Measurements from ENCODE around the gene CPA2. TPM values are rescaled to one million over a fixed set of nuclear protein-coding genes. Genes with fewer than 3 reads are reported as not detected.

CPA2 gene
- total RNA-seq, 3 donors from 2014 or later, result 0.22 to 2.6 (median 2.1) TPM

GRCh38 chr7:130273081-130273932, 6.6 kb downstream of the CPA2 start:
- intact Hi-C loops (cut with DNase I, micrococcal nuclease), result no loop called here
- DNase-seq, result peak in 1 of 3 donors; percentile 42
- Histone ChIP-seq H3K36me3 (ENCODE audit: low read depth) (no peaks in the 10 kb centered on the region), H3K4me1 (ENCODE audit: low read depth) (no peaks in the 10 kb centered on the region), H3K9me3 (no peaks in the 10 kb centered on the region), H3K4me3 (no peak overlapping the region)
- no peak for TF ChIP-seq CTCF (IDR thresholded peaks at IDR 0.05)
- ATAC-seq, result peak; percentile 13

- Histone ChIP-seq H3K4me3 (no peak overlapping the region), H3K4me1 (ENCODE audit: low read depth) (no peaks in the 10 kb centered on the region), H3K9me3 (no peaks in the 10 kb centered on the region), H3K36me3 (ENCODE audit: low read depth) (no peaks in the 10 kb centered on the region)
- DNase-seq (peak in 1 of 3 donors; percentile 13), ATAC-seq (no peak)
- intact Hi-C loops (cut with DNase I, micrococcal nuclease), result no loop called here
- no peak for TF ChIP-seq CTCF (IDR thresholded peaks at IDR 0.05)
These were observed 7.2 kb downstream of the CPA2 start for GRCh38 chr7:130273933-130274255.

GRCh38 chr7:130274296-130274695, 7.6 kb downstream of the CPA2 start:
- Histone ChIP-seq H3K9me3 (no peaks in the 10 kb centered on the region), H3K4me3 (no peak overlapping the region), H3K36me3 (ENCODE audit: low read depth) (no peaks in the 10 kb centered on the region), H3K4me1 (ENCODE audit: low read depth) (no peaks in the 10 kb centered on the region)
- no peak for TF ChIP-seq CTCF (IDR thresholded peaks at IDR 0.05)
- intact Hi-C loops (cut with DNase I, micrococcal nuclease), result no loop called here
- ATAC-seq, result no peak
- DNase-seq, result no peak

GRCh38 chr7:130274983-130275591, 8.4 kb downstream of the CPA2 start:
- DNase-seq, result no peak
- no peaks in the 10 kb centered on the region for H3K4me1 ChIP-seq (ENCODE audit: low read depth)
- TF ChIP-seq CTCF (IDR thresholded peaks at IDR 0.05), result no peak
- H3K9me3 ChIP-seq, result no peaks in the 10 kb centered on the region
- H3K36me3 ChIP-seq (ENCODE audit: low read depth), result no peaks in the 10 kb centered on the region
- no peak for ATAC-seq
- no peak overlapping the region for H3K4me3 ChIP-seq
- intact Hi-C loops (cut with DNase I, micrococcal nuclease), result no loop called here

- no peak for TF ChIP-seq CTCF (IDR thresholded peaks at IDR 0.05)
- Histone ChIP-seq H3K36me3 (ENCODE audit: low read depth) (no peaks in the 10 kb centered on the region), H3K4me3 (no peak overlapping the region), H3K4me1 (ENCODE audit: low read depth) (no peaks in the 10 kb centered on the region), H3K9me3 (no peaks in the 10 kb centered on the region)
- intact Hi-C loops (cut with DNase I, micrococcal nuclease), result no loop called here
- no peak for DNase-seq
- ATAC-seq, result no peak
These were observed 9.2 kb downstream of the CPA2 start for GRCh38 chr7:130275826-130276297.
